HG03565 (cell line): ENCODE data around the gene MT1G.
"Not testable (repeated sequence)": the region's sequence is repeated elsewhere in the genome, so short reads cannot be mapped to it uniquely, and the experiment has no call there.

Source experiments
- ATAC-seq: cut with Tn5 transposase; IDR thresholded peaks from one replicate; pipeline ENCODE4 v1.9.1; 2021; ENCODE audit warnings: mild to moderate bottlenecking, moderate library complexity; ENCODE audit not compliant: unreplicated experiment

MT1G gene

DNA sequence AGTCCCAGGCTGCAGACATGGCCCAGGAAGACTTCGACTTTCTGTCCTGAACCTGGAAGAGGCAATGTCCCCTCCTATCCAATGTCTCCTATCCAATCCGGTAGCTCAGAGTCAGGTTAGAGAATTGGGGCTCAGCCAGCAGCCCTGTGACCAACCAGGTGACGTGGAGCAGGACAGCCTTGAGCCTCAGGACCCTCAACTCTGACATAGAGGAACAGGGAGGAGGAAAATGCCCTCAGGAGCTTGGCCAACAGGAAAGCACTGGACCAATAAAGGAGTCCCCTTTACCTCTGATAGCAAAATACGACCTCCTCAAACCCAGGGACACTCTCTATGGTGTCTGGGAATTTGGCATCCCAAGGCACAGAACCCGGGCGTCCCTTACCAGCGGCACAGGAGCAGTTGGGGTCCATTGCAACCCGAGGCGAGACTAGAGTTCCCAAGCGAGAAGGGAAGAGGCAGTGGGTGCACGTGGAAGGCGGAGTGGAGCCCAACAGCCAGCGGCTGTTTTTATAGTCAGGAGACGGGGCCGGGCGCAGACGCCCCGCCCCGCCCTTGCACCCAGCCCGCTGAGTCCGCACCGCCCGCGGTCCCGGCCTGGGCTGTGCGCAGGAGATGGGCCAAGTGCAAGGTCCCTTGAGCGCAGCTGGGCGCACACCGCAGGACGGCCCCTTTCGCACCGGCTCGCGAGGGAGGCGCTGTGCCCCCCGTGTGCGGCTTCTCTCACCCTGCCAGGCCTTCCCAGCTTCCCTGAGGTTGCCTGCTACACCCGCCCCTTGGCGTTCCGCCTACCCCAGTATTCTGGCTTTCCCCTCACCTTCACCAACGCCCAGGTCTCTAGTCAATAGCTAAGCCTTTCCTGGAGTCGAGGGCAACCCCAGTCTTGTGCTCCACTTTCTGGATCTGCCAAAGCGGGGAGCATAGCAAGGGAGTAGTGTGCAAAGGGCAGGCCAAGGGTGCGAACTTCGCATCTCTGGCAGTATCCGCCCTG is at the start of gene MT1G:
TSS of gene MT1G (minus strand) at position 485 of the 991 bp plus-strand sequence. CDS start at position 413, 72 bp downstream.
- no peak for ATAC-seq

DNA sequence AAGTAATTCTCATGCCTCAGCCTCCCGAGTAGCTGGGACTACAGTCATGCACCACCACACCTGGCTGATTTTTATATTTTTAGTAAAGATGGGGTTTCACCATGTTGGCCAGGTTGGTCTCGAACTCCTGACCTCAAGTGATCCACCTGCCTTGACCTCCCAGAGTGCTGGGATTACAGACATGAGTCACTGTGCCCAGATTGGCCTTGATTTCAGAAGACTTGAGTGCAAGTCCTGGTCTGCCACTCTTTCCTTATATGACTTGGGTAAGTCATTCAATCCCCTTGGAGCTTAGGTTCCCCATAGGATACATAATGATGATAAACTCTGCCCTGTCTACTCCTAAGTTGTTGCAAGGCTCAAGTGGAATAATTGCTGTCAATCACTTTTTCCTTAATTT is 49.7 kb upstream of the MT1G start:
- ATAC-seq, result not testable (repeated sequence)

DNA sequence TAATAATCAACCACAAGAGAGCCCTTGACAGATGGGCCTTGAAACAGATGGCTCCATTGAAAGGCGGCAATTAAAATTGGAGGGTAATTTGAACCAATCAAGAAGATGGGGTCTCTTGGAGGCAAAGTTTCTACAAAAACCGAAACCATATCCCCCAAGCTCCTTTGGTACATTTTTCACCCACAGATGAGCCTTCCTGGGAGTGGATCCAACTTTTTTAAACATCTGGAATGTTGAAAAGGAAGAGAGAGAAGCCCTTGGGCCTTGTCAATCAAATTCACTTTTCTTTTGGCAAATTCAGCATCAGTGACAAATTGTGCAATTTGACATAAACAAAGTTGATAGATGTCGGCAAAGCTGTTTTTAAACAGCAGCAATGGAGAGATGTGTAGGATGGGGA is 48.9 kb upstream of the MT1G start:
- no peak for ATAC-seq

DNA sequence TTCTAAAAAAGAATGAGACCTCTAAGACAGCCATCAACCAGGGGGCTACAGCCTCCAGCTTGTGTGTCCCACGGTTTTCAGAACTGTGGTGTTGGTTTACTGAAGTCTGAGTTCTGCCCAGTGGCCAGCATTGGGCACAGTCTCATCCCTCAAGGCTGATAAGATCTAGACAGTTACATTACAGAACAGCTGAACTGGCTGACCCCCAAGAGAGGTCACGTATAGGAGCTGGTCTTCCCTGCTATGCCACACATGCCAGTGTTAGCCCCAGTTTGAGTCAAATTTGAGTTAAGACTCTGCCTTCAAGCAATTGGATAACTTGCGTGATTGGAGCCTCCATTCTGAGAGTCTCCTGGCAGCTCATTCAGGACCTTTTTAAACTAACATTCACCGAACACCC is 47.3 kb upstream of the MT1G start:
- ATAC-seq, result no peak

DNA sequence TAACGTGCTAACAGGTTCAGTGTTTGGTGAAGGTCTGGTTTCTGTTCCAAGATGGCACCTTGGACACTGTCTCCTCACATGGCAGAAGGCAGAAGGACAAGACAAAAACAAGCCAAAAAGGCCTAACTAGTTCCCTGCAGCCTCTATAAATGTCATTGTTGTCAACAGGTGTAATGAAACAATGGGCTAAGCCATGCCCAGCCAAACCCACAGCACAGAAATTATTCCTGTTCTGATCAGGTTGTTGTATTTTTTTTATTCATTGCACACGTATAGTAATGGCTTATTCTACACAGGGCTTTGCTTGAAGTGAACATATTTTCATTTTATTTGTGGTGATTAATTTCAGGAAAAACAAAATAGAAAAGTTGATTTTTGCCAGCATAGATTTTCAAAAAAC is 45.9 kb upstream of the MT1G start:
- ATAC-seq, result no peak

DNA sequence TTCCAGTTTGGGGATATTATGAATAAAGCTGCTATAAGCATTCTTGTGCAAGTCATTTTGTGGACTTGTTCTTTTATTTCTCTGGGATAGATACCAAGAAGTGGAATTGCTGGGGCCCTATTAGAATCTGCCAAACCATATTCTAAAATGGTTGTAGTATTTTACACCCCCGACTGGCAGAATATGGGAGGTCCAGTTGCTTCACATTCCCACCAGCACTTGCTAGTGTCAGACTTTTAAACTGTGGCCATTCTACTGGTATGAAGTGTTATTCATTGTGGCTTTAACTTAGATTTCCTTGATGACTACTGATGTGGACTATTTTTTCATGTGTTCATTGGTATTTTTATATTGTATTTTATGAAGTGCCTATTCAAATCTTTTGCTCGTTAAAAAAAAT is 44.0 kb upstream of the MT1G start:
- ATAC-seq, result no peak

DNA sequence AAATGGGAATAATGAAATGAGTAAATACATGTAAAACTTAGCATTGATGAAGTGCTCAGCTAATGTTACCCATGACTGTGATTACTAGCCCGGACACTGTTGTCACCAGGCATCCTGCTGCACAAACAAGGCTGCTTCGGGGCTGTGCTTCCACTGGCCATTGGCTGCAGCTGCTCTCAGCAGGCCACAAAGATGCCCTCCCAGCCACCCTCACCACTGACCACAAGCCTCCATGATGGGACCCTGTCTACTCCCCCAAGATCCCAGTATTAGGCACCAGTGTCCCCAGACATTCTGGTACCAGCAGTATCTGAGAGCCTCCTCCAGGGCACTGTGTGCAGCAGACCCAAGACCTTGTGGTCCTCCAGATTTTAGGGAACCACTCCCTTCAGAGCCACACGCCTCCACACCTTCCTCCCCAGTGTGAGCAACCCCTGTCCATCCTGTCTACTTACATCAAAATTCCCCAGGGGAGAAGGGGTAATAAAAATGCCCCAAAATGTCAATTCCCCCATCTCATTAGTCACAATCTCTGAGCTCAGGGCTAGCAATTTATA is 42.4 kb upstream of the MT1G start:
- ATAC-seq, result no peak

DNA sequence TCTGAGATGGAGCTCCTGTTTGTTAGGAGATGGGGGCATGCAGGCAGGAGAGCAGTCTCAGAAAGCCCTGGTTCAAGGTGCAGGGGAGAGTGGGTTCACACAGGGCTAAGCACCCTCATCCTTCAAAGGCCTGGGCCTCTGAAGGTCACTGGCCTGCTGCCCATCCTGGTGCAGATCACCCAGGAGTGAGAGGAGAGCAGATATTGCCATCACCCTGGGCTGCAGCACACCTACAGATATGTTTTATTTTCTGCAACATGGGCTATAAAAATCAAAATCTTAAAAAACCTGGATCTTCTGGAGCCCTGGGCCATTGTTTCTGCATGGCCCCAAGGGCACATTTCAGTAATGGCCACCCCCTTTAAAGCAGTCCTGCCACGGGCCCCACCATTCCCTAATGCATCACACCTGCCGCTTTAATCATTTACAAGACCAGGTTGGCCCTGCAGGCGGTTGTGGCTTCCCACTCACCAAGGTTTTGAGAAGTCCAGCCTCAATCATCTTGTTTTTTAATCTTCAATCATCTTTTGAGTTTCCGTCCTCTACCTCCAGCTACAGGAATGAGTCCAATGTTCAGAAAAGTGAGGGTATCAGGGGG is 41.7 kb upstream of the MT1G start:
- no peak for ATAC-seq

DNA sequence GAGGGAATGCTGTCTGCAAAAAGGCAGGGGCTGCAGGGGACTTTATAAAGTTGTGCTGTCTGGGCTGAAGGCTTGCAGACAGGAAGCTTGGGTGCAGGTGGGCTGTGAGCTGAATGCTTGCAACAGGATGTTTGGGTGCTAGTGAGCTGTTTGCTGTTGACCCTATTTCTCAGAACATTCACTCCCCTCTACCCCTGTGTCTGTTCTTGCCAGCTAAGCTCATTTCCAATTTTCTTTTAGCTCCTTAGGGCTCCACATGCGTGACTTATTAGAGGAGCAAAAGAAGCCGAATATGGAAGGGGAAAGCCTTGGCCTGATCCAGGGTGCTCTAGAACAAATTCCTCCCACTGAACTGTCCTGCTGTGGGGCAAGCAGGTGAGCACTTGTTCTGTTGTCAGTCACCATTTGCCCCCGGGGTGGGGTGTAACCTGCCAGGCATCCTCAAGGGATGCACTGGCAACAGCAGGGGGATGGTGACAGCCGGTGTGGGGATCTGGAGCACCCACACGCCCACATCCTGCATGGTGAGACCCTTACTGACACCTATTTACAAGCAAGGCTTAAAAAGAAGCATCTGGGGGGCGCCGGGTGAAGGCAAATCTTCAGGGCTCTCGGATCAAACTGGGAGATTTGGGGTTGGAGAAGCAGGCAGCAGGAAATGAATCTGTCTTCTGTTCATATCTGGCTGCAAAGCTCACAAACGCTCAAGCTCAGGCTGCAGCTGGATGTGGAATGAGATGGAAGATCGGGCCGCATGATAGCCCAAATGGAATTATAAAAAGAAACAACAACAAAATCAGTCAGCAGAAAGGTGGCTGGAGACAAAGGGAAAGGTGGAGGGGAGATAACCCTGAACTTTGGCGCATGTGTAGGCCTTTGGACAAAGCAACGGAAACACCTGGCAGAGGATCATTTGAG is 40.9 kb upstream of the MT1G start:
- no peak for ATAC-seq

DNA sequence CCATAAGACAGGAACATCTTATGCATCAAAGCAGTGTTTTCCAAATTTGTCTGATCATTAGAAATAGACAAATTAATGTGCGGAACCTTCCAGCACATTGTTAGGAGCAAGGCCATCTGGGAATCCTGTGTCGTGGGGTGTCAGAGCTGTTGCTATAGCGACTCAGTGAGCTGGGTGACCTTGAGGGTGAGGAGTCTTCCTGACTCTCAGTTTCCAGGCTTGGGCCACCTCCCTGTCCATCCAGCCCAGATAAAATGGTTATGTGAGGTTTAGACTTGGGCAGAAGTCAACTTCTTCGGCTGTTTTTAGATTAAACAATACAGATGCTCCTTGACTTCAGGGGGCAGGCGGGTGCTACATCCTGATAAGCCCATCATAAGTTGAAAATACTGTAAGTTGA is 35.0 kb upstream of the MT1G start:
- ATAC-seq, result no peak

DNA sequence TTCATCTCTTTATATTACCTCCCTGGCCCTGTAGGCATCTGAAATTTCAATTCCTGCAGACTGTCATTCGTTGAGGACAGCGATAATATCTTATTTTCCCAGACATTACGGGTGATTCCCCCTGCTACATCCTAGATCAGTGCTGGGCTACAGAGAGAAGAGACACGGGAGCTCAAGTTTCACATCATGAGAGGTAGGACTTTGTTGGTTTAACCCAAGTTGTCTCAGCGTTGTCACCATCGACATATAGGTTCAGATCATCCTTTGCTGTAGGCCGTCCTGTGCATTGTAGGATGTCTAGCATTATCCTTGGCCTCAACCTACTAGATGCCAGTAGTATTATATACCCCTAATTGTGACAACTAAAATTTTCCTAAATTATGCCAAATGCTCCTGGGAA is 33.7 kb upstream of the MT1G start:
- ATAC-seq, result no peak

DNA sequence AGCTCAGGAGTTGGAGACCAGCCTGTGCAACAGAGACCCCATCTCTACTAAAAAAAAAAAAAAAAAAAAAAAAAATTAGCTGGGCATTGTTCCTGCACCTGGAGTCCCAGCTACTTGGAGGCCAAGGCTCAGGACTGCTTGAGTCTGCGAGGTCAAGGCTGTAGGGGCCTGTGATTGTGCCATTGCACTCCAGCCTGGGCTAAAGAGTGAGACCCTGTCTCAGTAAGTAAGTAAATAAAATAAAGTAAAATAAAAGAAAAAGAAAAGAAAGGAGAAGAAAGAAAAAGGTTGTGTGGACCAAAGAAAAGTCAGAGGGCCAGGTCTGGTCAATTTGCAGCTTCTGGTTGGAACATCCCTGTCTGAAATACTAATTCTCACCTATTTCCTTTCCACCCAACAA is 32.8 kb upstream of the MT1G start:
- no peak for ATAC-seq

DNA sequence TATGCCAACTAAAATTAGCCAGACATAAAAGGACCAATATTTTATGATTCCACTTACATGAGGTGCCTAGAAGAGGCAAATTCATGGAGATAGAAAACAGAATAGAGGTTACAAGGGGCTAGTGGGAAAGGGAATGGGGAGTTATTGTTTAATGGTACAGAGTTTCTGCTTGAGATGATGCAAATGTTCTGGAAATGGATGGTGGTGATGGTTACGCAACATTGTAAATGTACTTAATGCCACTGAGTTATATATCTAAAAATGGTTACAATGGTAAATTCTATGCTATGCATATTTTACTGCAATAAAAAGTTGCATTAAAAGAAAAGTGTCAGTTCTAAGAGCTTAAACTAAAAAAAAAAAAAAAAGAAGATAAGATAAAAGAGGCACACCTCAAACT is 32.3 kb upstream of the MT1G start:
- no peak for ATAC-seq

DNA sequence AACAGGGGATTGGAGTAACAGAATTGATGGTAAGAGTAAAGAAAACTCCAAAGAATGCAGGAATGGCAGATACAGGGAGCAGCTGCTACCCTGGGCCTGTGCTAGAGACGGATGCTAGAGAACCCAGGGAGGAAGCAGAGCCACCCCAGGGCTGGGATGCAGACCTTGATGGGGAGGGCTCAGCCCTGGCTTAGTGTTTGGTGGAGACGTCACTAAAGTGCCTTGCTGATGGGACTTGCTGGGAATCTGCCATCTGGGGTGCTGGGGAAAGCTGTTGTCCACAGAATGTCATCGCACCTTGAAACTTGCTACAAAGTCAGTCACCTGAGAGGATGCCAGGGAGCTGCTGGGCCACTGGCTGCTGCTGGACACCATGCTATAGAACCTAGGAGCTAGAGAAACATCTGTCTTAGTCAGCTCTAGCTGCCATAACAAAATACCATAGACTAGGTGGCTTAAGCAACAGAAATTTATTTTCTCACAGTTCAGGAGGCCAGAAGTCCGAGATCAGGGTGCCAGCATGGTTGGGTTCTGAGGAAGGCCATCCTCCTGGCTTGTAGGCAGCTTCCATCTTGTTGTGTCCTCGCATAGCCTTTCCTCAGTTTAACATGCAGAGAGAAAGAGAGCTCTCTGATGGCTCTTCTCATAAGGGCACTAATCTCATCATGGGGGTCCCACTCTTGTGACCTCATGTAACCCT is 29.7 kb upstream of the MT1G start:
- no peak for ATAC-seq

DNA sequence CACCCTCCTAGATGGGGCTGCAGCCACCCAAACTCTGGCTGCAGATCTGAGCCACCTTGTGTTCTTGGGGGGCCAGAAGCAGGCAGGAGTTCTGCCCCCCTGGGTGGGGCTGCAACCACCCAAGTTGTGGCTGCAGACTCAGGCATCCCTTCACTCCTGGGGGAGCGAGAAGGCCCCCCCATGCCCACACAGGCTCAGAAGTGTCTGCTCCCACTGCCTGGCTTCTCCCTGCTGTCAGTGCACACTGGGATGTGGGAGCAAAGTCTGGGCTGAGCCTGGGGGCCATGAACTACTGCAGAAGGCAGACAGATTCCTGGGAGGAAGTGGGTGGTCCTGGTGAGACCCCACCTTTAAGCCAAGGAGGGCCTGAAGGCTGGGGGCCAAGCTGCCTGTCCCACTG is 27.4 kb upstream of the MT1G start:
- ATAC-seq, result no peak

DNA sequence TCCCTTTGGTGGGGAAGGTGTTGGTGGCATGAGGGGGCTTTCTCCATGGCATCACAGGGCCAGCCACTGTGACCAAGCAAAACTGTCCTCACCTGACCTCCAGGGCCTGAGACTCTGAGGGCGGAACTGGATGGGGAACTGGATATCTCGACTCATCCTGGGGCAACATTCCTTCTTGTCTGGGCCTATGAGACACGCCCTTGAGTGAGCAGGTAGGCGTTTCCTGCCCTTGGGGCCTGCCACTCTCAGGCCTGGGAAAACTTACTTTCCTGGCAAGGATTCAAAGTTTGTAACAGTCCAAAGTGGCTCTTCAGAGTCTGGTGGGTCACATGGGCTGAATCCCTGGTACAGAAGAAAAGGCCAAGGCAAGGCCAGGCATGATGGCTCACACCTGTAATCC is 24.0 kb upstream of the MT1G start:
- no peak for ATAC-seq

DNA sequence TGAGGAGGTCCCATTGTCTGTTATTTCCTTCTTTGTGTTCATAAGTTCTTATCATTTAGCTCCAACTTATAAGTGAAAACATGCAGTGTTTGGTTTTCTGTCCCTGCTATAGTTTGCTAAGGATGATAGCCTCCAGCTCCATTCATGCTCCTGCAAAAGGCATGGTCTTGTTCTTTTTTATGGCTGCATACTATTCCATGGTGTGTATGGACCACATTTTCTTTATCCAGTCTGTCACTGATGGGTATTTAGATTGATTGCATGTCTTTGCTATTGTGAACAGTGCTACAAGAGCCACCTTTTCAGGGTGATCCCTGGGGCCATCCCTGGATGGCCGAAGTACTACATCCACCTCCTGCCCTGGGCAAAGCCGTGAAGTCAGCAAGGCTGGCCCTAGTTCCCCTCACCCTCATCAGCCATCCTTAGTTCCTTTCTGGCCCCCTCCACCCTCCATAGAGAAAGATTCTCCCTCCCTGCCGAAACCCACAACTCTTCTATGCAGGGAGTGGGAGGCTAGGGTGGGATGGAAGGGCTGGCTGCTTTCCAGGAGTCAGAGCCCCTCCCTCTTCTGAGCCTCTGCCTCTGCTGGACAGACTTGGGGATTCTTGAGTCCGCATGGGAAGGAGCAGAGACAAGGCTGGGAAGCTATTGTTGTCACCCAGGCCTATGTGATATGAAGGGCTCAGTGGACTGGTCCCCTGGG is 22.7 kb upstream of the MT1G start:
- ATAC-seq, result no peak

DNA sequence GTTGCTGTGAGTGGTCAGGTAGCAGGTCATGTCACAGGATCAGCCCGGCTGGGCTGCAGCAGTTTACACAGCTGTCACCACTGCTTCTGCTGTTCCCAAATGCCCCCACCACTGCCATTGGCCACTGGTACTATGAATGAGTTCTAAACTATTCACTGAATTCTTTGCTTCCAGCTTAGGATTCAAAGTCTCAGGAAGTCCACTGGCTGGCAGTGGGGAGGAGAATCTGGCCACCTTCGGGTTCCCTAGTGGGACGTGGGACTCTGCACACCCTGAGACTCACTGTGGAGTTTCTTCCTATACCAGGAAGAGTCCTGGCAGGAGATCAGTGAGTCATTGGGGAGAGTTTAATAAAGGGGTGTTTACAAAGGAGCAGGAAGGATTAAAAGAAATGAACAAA is 21.3 kb upstream of the MT1G start:
- ATAC-seq, result no peak

DNA sequence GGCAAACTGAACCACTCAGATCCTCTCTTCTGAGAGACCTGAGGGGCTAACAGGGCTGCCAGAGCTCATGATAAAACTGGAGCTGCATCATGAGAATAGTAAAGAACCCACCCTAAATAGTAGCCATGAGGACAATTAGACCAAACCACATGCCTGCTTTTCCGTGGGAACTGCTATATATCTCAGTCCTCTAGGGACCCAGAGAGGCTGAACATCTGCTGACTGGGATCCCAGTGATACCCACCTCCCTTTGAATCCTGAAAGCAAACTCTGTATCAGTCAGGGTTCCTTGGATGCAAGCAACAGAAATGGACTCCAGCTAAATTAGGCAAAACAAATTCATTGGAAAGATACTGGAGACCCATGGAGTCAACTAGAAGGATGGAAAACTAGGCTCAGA is 20.9 kb upstream of the MT1G start:
- ATAC-seq, result no peak

DNA sequence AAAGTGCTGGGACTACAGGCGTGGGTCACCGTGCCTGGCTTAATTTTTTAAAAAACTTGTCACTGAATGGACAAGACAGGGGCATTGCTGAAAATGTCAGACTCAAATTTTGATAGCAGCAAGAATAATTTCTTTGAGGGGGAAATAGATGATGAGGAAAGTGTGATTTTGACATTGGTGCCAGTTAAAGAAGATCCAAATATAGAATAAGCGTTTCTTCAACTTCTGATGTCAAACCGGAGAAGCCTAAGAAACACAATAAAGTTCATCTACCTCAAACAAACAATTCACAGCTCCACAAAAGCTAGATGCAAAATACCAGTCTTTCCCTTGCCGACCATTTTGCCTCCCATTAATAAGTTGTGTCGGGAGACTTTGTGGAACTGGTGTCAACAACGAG is 18.9 kb upstream of the MT1G start:
- no peak for ATAC-seq
